Thyroid gland (tissue), 4 donors: Measurements from ENCODE around the gene SDHA. TPM values are rescaled to one million over a fixed set of nuclear protein-coding genes. Genes with fewer than 3 reads are reported as not detected.
"Not testable (repeated sequence)": the region's sequence is repeated elsewhere in the genome, so short reads cannot be mapped to it uniquely, and the experiment has no call there.

Source experiments
- DNase-seq, 2 donors: peaks; one replicate each; pipeline ENCODE4 v3.0.0-alpha.2; 2019
- H3K27ac ChIP-seq, 3 donors: fragments of 200-600 bp; sonication (generic); 1 replicate in 2 of 3; 2 replicates in 1 of 3; pipeline ENCODE4 v1.5.1; 2016 to 2019; ENCODE audit warnings: mild to moderate bottlenecking in 1 of 3, moderate library complexity in 1 of 3
- H3K27me3 ChIP-seq: fragments of 200-600 bp; sonication (generic); one replicate; pipeline ENCODE4 v1.5.1; 2019
- H3K36me3 ChIP-seq, 2 donors: fragments of 200-600 bp; sonication (generic); one replicate each; pipeline ENCODE4 v1.5.1; 2016 to 2019
- H3K4me1 ChIP-seq, 2 donors: fragments of 200-600 bp; sonication (generic); one replicate each; pipeline ENCODE4 v1.5.1; 2017 to 2019
- H3K4me3 ChIP-seq, 3 donors: fragments of 200-600 bp; sonication (generic); replicated peaks in 1 of 3; 1 replicate in 2 of 3; 2 replicates in 1 of 3; pipeline ENCODE4 v1.5.1; 2016; ENCODE audit warnings: mild to moderate bottlenecking in 1 of 3
- H3K9me3 ChIP-seq: fragments of 200-600 bp; sonication (generic); one replicate; pipeline ENCODE4 v1.5.1; 2017
- CTCF ChIP-seq, 6 experiments: fragments of 200-600 bp in 3 of 6; fragments of 450-650 bp in 3 of 6; sonication (generic) in 3 of 6; IDR thresholded peaks; one replicate each; pipeline ENCODE4 v1.5.1; 2016 to 2019; ENCODE audit warnings: antibody characterized with exemption in 6 of 6, mild to moderate bottlenecking in 2 of 6, inconsistent platforms in 1 of 6, moderate library complexity in 1 of 6
- POLR2A ChIP-seq, 2 donors: fragments of 450-650 bp; IDR thresholded peaks; one replicate each; pipeline ENCODE4 v1.6.1; 2017; ENCODE audit warnings: antibody characterized with exemption in 2 of 2, mild to moderate bottlenecking in 2 of 2, moderate library complexity in 1 of 2
- WGBS, 2 donors: methylation state at CpG; one replicate each; pipeline ENCODE4 v1.1.5; 2017; 5-methylcytosine and 5-hydroxymethylcytosine counted together
- intact Hi-C: fragments of 100-400 bp; cut with DNase I; formaldehyde crosslinking; loops from one replicate; pipeline ENCODE4 v1.15.1; 2023
- total RNA-seq, 4 donors: library from RNA; depleted of rRNA; stranded (reverse); fragments of >200 nt; gene quantifications; one replicate each; pipeline ENCODE4 v1.2.3, GENCODE V29; 2016

Gene SDHA
- total RNA-seq, 4 donors from 2014 or later, result 86.9 to 102 (median 92.2) TPM

GRCh38 chr5:298737-299125 is 80.6 kb downstream of the SDHA start:
- no peak for DNase-seq
- intact Hi-C loops, result no loop called here
- Histone ChIP-seq H3K27me3 (no peaks in the 10 kb centered on the region), H3K36me3 (no peaks in the 10 kb centered on the region), H3K9me3 (no peaks in the 10 kb centered on the region), H3K4me3 (no peak overlapping the region), H3K27ac (no peak overlapping the region), H3K4me1 (no peaks in the 10 kb centered on the region)
- TF ChIP-seq CTCF (IDR thresholded peaks at IDR 0.05), result no peak
- no peak for TF ChIP-seq POLR2A (IDR thresholded peaks at IDR 0.05)
- WGBS, 2 donors, result no CpG with 5 or more reads among the region's 2 CpGs

GRCh38 chr5:299921-300320 is 81.8 kb downstream of the SDHA start:
- H3K27ac ChIP-seq, H3K36me3 ChIP-seq, DNase-seq, intact Hi-C loops, H3K9me3 ChIP-seq, H3K4me3 ChIP-seq, H3K27me3 ChIP-seq, H3K4me1 ChIP-seq: not testable (repeated sequence)
- 22 to 40% methylated on average over 2 of the region's 5 CpGs for WGBS, 2 donors

- DNase-seq, H3K4me1 ChIP-seq, H3K27ac ChIP-seq, H3K27me3 ChIP-seq, H3K36me3 ChIP-seq, H3K4me3 ChIP-seq, intact Hi-C loops, H3K9me3 ChIP-seq: not testable (repeated sequence)
- 86 to 95% methylated on average over 15 to 19 of the region's 21 CpGs for WGBS, 2 donors
These were observed 82.7 kb downstream of the SDHA start for GRCh38 chr5:300691-301435.

GRCh38 chr5:302416-302815 is 84.3 kb downstream of the SDHA start:
- H3K27ac ChIP-seq, H3K9me3 ChIP-seq, intact Hi-C loops, H3K36me3 ChIP-seq, DNase-seq, H3K4me1 ChIP-seq, H3K27me3 ChIP-seq, H3K4me3 ChIP-seq: not testable (repeated sequence)
- WGBS, 2 donors, result 82 to 85% methylated on average over 6 to 7 of the region's 8 CpGs

GRCh38 chr5:302966-303365 is 84.8 kb downstream of the SDHA start:
- H3K4me3 ChIP-seq, result no peak overlapping the region
- peaks cover 0 to 4% of the 10 kb centered on the region in 2 donors for H3K36me3 ChIP-seq
- intact Hi-C loops, result no loop called here
- TF ChIP-seq POLR2A (IDR thresholded peaks at IDR 0.05) (no peak), CTCF (IDR thresholded peaks at IDR 0.05) (no peak)
- peaks cover 2% of the 10 kb centered on the region in 2 donors for H3K4me1 ChIP-seq
- no peaks in the 10 kb centered on the region for H3K9me3 ChIP-seq
- H3K27me3 ChIP-seq, result no peaks in the 10 kb centered on the region
- 87 to 89% methylated on average over 8 of the region's 8 CpGs for WGBS, 2 donors
- H3K27ac ChIP-seq, result no peak overlapping the region
- DNase-seq, result no peak

GRCh38 chr5:303741-304140 is 85.6 kb downstream of the SDHA start:
- 93 to 100% methylated on average over 3 to 8 of the region's 8 CpGs for WGBS, 2 donors
- H3K4me3 ChIP-seq, H3K27ac ChIP-seq: not testable (repeated sequence)

GRCh38 chr5:305050-305449 is 86.9 kb downstream of the SDHA start:
- TF ChIP-seq CTCF (IDR thresholded peaks at IDR 0.05) (no peak), POLR2A (IDR thresholded peaks at IDR 0.05) (no peak)
- DNase-seq, result no peak
- Histone ChIP-seq H3K27me3 (no peaks in the 10 kb centered on the region), H3K4me3 (no peak overlapping the region), H3K27ac (no peak overlapping the region), H3K36me3 (peaks cover 0 to 4% of the 10 kb centered on the region in 2 donors), H3K9me3 (no peaks in the 10 kb centered on the region), H3K4me1 (peaks cover 8 to 15% of the 10 kb centered on the region in 2 donors)
- 89 to 94% methylated on average over 8 to 9 of the region's 9 CpGs for WGBS, 2 donors
- intact Hi-C loops, result no loop called here

More at GRCh38 chr5:303741-304140, 85.6 kb downstream of the SDHA start:
- intact Hi-C loops, H3K27me3 ChIP-seq, H3K36me3 ChIP-seq, H3K9me3 ChIP-seq, H3K4me1 ChIP-seq, DNase-seq: not testable (repeated sequence)
